HG02884 (cell line): ENCODE measurements around the gene XYLT1.

Experiments
- ATAC-seq: cut with Tn5 transposase; IDR thresholded peaks from one replicate; pipeline ENCODE4 v1.9.1; 2021; ENCODE audit warnings: mild to moderate bottlenecking, moderate library complexity; ENCODE audit not compliant: unreplicated experiment

Gene XYLT1

DNA sequence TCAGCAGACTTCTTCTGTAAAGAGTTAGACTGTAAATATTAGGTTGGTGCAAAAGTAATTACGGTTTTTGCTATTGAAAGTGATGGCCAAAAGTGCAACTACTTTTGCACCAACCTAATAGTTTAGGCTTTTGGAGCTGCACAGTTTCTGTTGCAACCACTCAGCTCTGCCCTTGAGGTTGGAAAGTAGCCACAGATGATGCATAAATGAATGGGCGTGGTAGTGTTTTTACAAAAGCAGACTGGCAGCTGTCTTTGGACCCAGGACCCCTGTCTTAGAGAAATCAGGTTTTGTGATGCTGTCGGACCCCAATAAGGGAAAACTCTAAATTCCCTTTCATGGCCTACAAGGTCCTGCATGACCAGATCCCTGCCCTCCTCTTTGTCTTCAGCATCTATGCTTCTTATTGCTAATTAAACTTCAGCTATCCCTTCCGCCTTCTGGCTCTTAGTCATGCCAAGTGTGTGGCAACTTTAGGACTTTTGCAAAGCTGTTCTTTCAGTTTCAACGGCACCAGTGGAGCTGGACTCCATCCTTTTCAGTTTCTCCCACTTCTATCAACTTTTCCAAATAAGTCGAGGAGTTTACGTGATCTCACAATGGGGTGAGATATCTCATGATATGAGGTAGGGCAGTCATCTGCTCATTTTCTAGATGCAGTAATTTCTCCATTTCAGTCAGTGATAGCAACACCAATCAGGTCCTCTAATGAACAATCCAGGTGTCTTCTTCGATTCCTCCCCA, 232.3 kb downstream of the XYLT1 start:
- ATAC-seq: no peak

GRCh38 chr16:17237350-17237944, 233.3 kb downstream of the XYLT1 start:
- ATAC-seq: no peak

- ATAC-seq: no peak
Observed at GRCh38 chr16:17235147-17235815, 235.5 kb downstream of the XYLT1 start.

- ATAC-seq: no peak
Observed at GRCh38 chr16:17233318-17234002, 237.3 kb downstream of the XYLT1 start.

DNA sequence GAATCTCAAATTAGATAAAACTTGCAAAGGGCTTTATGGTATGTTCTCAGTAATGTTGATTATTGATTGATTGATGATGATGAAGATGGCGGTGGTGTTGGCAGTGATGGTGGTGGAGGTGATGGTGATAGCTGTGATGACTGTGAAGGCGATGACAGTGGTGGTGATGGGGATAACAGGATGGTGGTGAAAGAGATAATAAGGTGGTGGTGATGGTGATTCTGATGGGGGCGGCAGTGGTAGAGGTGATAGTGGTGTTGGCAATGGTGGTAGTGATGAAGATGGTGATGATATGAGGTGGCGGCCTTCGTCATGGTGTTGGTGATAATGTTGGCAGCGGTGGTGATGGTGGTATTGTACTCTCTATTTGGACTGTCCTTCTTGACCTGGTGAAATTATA, 238.3 kb downstream of the XYLT1 start:
- no peak for ATAC-seq

DNA sequence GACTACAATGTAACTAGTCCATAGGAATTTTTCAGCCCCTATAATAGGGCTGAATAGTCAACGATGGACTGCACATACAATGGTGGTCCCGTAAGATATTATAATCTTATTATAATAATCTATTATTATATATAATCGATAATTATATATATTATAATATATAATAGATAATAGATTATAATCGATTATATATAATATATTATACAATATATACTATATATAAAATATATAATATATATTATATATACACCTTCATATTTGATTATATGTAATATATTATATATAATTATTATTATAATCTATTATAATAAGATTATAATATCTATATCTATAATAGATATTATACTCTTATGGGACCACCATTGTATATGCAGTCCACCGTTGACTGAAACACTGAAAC, 238.8 kb downstream of the XYLT1 start:
- no peak for ATAC-seq

- ATAC-seq: no peak
Observed at GRCh38 chr16:17230932-17231581, 239.7 kb downstream of the XYLT1 start.

DNA sequence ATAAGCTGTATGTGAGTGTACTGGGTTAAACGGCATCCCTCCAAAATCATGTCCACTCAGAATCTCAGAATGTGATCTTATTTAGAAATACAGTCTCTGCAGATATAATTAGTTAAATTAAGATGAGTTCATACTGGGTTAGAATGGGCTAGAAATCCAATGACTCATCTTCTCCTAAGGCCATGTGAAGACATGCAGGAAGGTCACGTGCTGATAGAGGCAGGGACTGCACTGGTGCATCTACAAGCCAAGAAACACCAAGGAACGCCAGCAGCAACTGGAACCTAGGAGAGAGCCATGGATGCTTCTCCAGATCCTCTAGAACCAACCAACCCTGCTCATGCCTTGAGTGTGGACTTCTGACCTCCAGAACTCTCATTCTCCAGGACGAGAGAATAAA, 241.0 kb downstream of the XYLT1 start:
- ATAC-seq: no peak

DNA sequence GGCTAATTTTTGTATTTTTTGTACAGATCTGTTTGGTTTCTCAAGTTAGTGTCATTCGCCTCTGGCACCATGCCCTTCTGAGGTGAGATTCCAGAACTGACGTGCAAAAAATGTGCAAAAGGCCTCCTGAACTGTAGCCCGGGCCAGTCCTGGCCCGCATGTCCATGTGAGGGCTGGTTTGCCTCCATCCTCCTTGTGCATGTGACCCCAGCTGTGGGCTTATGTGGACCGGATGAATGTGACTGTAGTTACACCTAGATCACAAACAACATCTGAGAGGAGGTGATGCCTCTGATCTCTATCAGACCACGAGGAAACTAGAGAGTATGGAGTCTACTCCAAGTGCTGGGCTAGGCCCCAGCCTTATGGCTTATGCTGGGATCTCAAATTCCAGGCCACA, 241.6 kb downstream of the XYLT1 start:
- ATAC-seq: no peak

- ATAC-seq: no peak
Observed at GRCh38 chr16:17228708-17229055, 242.1 kb downstream of the XYLT1 start.

- ATAC-seq: no peak
Observed at GRCh38 chr16:17228048-17228707, 242.6 kb downstream of the XYLT1 start.

DNA sequence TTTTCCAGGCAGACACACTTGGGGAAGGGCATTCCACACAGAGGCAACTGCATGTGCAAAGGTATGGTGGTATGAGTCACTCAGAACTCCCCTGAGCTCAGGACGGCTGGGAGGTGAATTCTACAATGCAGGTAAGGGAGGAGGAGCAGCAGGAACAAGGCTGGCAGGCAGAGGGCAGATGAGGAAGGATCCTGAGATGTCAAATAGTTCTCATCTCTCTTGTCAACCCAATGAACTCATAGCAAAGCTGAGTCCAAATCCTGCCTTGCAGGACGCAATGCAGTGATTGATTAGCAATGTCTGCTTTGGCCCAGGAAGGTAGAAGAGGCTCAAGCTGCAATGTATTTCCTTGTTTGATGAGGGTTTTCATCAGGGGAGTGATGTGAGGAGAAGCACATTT, 243.5 kb downstream of the XYLT1 start:
- ATAC-seq: no peak

DNA sequence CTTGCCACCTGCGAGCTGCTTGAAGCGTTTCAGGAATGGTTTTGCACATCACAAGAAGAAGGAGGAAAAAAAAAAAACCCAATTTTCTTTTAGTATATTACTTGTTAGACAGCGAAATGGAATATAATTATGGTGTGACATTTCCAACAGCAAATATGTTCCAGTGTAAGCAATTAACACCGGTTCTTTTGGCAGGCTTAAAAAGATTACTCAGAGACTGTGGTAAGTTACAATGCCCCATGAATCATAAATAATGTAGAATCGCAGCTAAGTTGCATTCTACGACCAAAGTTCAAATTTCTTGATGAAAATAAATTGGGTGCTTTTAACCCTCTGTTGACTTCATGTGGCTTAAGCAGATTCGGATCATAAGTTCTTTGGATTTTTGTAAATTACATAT, 245.2 kb downstream of the XYLT1 start:
- ATAC-seq: no peak

GRCh38 chr16:17224879-17225281, 245.9 kb downstream of the XYLT1 start:
- no peak for ATAC-seq

- ATAC-seq: no peak
Observed at GRCh38 chr16:17224350-17224749, 246.4 kb downstream of the XYLT1 start.

DNA sequence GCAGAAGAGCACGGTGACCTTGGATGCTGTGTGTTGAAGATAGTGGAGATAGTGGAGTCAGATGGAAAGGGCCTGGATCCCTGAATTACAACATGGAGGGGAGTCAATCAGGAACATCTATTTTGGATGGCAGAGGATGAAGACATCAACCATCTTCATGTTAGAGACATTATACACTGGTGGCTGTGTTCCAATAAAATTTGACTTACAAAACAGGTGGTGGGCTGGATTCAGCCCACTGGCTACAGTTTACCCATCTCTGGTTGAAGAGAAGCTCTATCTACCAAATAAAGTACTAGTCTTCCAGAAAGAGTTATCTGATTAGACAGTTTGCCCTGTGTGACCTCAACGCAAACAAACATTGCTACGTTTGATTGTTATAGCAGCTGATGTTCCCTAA, 247.2 kb downstream of the XYLT1 start:
- no peak for ATAC-seq

DNA sequence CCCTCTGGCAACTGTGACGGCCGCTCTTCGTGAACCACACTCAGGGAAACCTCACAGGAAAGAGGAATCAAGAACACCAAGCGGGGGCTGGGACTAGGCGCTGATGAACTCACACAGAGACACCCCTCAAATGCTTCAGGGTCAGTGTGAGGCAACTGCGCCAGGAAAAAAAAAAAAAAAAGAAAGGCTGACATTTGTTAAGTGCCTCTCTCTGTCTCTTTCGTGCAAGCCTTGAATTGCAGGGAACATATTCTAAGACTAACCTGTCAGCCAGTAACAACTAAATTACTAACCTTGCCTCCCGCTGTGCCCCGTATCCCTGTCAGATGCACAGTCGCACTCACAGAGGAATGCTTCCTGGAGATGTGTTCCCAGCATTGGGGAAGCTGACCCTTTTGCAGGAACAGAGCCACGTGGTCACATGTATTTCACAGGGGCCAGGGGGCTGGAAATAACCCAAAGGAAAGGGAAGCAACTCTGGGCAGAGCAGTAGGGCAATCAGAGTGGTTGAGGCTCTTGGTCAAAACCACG, 247.8 kb downstream of the XYLT1 start:
- ATAC-seq: no peak

GRCh38 chr16:17219991-17220390, 250.8 kb downstream of the XYLT1 start:
- ATAC-seq: no peak

- ATAC-seq: no peak
Observed at GRCh38 chr16:17215936-17216335, 254.8 kb downstream of the XYLT1 start.

DNA sequence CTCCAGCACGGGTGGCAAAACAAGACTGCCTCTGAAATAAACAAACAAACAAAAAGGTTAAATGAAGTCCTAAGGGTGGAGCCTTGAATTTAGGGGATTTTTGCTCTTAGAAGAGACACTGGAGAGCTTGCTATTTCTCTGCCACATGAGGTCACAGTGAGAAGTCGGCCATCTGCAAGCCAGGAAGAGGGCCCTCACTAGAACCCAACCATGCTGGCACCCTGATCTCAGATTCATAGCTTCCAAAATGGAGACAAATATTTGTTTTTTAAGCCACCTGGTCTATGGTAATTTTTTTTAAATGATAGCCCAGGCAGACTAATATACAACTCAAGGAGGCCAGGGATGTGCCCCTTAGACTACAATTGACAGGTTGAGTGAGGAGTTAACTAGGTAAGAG, 255.5 kb downstream of the XYLT1 start:
- ATAC-seq: no peak

DNA sequence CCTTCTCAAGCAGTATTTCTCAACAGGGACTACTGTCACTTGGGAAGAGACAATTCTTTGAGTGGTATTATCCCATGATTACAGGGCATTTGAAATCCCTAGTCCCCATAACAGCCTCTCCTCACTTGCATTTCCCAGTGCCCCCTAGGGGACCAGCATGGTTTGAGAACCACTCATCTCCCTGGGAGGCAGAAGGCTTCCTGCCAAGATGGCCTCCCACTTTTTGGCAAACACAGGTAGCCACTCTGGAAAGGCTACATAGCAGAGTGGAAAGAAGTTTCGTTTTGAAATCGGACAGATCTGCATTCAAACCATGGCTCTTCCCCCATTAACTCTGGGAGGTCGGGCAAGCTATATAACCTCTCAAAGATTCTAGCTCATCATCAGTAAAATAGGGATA, 256.8 kb downstream of the XYLT1 start:
- no peak for ATAC-seq
